DOHH2 (cell line): ENCODE measurements around the gene ADGB.

Experiments used
- H3F3A ChIP-seq: fragments of 200-600 bp; sonication (generic), shearing (Covaris generic); 2 replicates; pipeline ENCODE4 v1.6.0; 2016; ENCODE audit warnings: antibody characterized with exemption, mild to moderate bottlenecking; ENCODE audit not compliant: control insufficient read depth, insufficient read depth
- H3K27ac ChIP-seq: fragments of 200-600 bp; sonication (generic); 2 replicates; pipeline ENCODE4 v1.5.1; 2014; ENCODE audit warnings: low read depth, mild to moderate bottlenecking, low read length, moderate library complexity
- H3K27me3 ChIP-seq: fragments of 200-600 bp; sonication (generic); 2 replicates; pipeline ENCODE4 v1.6.1; 2014; ENCODE audit warnings: mild to moderate bottlenecking, low read length, mixed read lengths; ENCODE audit not compliant: control insufficient read depth
- H3K36me3 ChIP-seq: fragments of 200-600 bp; sonication (generic); 2 replicates; pipeline ENCODE4 v1.6.1; 2014; ENCODE audit warnings: mild to moderate bottlenecking, low read length, moderate library complexity, mixed read lengths; ENCODE audit not compliant: control insufficient read depth
- H3K4me1 ChIP-seq: fragments of 200-600 bp; sonication (generic); 2 replicates; pipeline ENCODE4 v1.6.1; 2014; ENCODE audit warnings: mild to moderate bottlenecking, low read length, mixed read lengths; ENCODE audit not compliant: control insufficient read depth
- H3K4me2 ChIP-seq: fragments of 200-600 bp; sonication (generic); 2 replicates; pipeline ENCODE4 v1.6.0; 2014; ENCODE audit warnings: mild to moderate bottlenecking, low read length, moderate library complexity
- H3K4me3 ChIP-seq: fragments of 200-600 bp; sonication (generic); 2 replicates; pipeline ENCODE4 v1.5.1; 2014; ENCODE audit warnings: mild to moderate bottlenecking, low read length, mixed read lengths
- H3K79me2 ChIP-seq: fragments of 200-600 bp; sonication (generic); 2 replicates; pipeline ENCODE4 v1.6.1; 2014; ENCODE audit warnings: mild to moderate bottlenecking, low read length, mixed read lengths; ENCODE audit not compliant: control insufficient read depth
- H3K9me2 ChIP-seq: fragments of 200-600 bp; sonication (generic); replicated peaks from 2 replicates; pipeline ENCODE4 v1.6.1; 2014; ENCODE audit warnings: mild to moderate bottlenecking, low read length, mixed read lengths; ENCODE audit not compliant: control insufficient read depth
- H3K9me3 ChIP-seq: fragments of 200-600 bp; sonication (generic); 2 replicates; pipeline ENCODE4 v1.6.1; 2014; ENCODE audit warnings: antibody characterized with exemption, low read length, mixed read lengths; ENCODE audit not compliant: control insufficient read depth, insufficient read depth
- H4K20me1 ChIP-seq: fragments of 200-600 bp; sonication (generic); 2 replicates; pipeline ENCODE4 v1.6.0; 2014; ENCODE audit warnings: low read depth, mild to moderate bottlenecking, antibody characterized with exemption, low read length, moderate library complexity; ENCODE audit not compliant: control insufficient read depth, insufficient read depth
- CTCF ChIP-seq: fragments of 200-600 bp; sonication (generic); IDR thresholded peaks from one replicate; pipeline ENCODE4 v1.5.1; 2014; ENCODE audit warnings: antibody characterized with exemption, mild to moderate bottlenecking, low read depth, low read length; ENCODE audit not compliant: poor library complexity, severe bottlenecking
- EZH2phosphoT487 ChIP-seq: fragments of 200-600 bp; sonication (generic); IDR thresholded peaks from 2 replicates; pipeline ENCODE4 v1.6.1; 2017; ENCODE audit warnings: borderline replicate concordance, mild to moderate bottlenecking, antibody characterized with exemption, low read length, moderate library complexity, mixed read lengths

Gene ADGB

DNA sequence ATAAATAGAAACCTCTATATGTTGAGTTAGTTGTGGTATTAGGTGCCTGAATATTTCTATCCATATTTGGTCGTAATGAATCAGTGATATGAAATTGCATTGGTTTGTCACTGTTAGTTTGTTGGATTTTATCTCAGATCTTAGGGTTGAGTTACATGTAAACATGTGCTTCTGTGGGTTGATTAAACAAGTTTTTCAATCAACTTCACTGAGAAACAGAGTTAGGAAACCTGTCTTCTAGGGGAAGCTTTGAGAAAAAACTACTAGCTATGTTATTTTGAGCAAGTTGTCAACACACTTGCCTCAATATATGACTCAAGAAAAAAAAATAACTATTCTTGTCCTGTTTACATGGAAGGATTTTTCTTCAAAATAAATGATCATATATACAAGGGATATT is 14.8 kb upstream of the ADGB start:
- Histone ChIP-seq H3K79me2 (no peaks in the 10 kb centered on the region), H3K9me3 (no peaks in the 10 kb centered on the region), H3F3A (no peaks in the 10 kb centered on the region), H4K20me1 (no peaks in the 10 kb centered on the region), H3K4me2 (no peak overlapping the region), H3K4me3 (no peak overlapping the region), H3K36me3 (no peaks in the 10 kb centered on the region), H3K9me2 (no peaks in the 10 kb centered on the region), H3K4me1 (no peaks in the 10 kb centered on the region), H3K27ac (no peak overlapping the region), H3K27me3 (no peaks in the 10 kb centered on the region)
- TF ChIP-seq EZH2phosphoT487 (no peak), CTCF (no peak)

DNA sequence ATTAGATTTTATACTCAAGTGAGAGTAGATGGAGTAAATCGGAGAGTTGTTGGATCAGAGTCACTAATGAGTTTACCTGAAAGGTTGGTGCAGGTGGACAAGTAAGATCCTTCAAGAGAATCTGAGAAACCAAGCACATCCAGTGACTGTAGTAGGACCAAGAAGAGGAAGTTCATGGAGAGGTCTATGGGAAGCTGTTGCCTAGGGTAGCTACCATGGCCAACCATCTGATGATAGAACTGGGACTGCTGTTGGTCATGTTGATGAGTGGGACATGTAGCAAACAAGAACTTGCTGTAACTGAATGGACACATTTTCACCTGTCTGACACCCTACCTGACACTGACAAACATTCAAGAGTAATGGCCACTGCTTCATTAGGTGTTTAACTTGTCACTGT is 11.3 kb upstream of the ADGB start:
- Histone ChIP-seq H3K27ac (no peak overlapping the region), H3K27me3 (no peaks in the 10 kb centered on the region), H3K4me1 (no peaks in the 10 kb centered on the region), H3K9me2 (no peaks in the 10 kb centered on the region), H3K79me2 (no peaks in the 10 kb centered on the region), H3F3A (no peaks in the 10 kb centered on the region), H3K9me3 (no peaks in the 10 kb centered on the region), H3K4me2 (no peak overlapping the region), H3K4me3 (no peak overlapping the region), H3K36me3 (no peaks in the 10 kb centered on the region), H4K20me1 (no peaks in the 10 kb centered on the region)
- TF ChIP-seq EZH2phosphoT487 (no peak), CTCF (no peak)

DNA sequence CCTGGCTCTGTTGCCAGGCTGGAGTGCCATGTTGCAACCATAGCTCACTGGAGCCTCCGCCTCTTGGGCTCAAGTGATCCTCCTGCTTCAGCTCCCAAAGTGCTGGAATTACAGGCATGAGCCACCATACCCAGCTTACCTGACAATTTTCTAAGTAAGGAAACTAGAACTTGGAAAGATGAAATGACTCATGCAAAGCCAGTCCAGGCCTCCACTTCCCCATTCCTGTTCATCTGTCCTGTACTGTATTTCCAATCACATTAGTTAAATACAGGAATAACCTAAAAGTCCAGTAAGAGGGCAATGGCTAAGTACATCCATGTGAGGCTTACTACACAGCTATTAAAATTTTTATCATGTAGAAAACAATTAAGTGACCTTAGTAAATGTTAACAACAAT is 8.3 kb upstream of the ADGB start:
- H3K27me3 ChIP-seq = no peaks in the 10 kb centered on the region
- TF ChIP-seq CTCF (no peak), EZH2phosphoT487 (no peak)
- no peaks in the 10 kb centered on the region for H4K20me1 ChIP-seq
- no peak overlapping the region for H3K27ac ChIP-seq
- H3K79me2 ChIP-seq = no peaks in the 10 kb centered on the region
- H3K4me3 ChIP-seq = no peak overlapping the region
- H3K9me2 ChIP-seq = no peaks in the 10 kb centered on the region
- no peaks in the 10 kb centered on the region for H3K9me3 ChIP-seq
- H3K4me1 ChIP-seq = no peaks in the 10 kb centered on the region
- H3F3A ChIP-seq = no peaks in the 10 kb centered on the region
- H3K4me2 ChIP-seq = no peak overlapping the region
- H3K36me3 ChIP-seq = no peaks in the 10 kb centered on the region

GRCh38 chr6:146592451-146592850 is 6.3 kb upstream of the ADGB start:
- Histone ChIP-seq H3K4me2 (no peak overlapping the region), H3K27me3 (no peaks in the 10 kb centered on the region), H4K20me1 (no peaks in the 10 kb centered on the region), H3K9me3 (no peaks in the 10 kb centered on the region), H3K36me3 (no peaks in the 10 kb centered on the region), H3K4me1 (peaks cover 4% of the 10 kb centered on the region), H3K27ac (no peak overlapping the region), H3F3A (no peaks in the 10 kb centered on the region), H3K79me2 (no peaks in the 10 kb centered on the region), H3K9me2 (no peaks in the 10 kb centered on the region), H3K4me3 (no peak overlapping the region)
- TF ChIP-seq CTCF = no peak
